Measurements from ENCODE around the gene ZNF555.
"Not testable (repeated sequence)": the region's sequence is repeated elsewhere in the genome, so short reads cannot be mapped to it uniquely, and the experiment has no call there.

ZNF555 gene

DNA sequence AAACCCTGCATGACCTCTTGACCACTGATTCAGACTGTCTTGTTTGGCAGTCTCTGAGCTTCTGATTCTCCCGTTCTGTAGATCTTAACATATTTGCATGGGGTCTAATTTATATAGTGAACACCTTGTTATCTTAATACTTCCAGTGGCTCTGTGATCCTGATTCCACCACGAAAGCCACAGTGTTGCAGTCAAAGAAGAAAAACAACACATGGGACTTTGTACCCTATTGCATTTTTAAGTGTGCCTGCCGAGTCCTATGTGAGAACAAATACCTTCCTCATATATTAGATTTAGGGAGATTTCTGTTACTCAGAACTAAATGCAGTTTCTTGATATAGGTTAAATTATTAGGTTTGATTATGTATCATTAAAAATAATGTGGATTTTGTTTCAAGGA, 13.6 kb downstream of the ZNF555 start:
- in situ Hi-C loops (cut with MboI; ENCODE audit: low sequenced_read_pairs) = no loop called here
- H3K27me3 ChIP-seq (ENCODE audit: low read depth) = no peaks in the 10 kb centered on the region
- DNase-seq (ENCODE audit: low spot score in 2 of 2) = no peak
- H3K4me3 ChIP-seq = no peak overlapping the region
- H3K36me3 ChIP-seq (replicated peaks) = peaks cover 36% of the 10 kb centered on the region
- H3K4me1 ChIP-seq = no peaks in the 10 kb centered on the region
- peaks cover 54% of the 10 kb centered on the region for H3K9me3 ChIP-seq

DNA sequence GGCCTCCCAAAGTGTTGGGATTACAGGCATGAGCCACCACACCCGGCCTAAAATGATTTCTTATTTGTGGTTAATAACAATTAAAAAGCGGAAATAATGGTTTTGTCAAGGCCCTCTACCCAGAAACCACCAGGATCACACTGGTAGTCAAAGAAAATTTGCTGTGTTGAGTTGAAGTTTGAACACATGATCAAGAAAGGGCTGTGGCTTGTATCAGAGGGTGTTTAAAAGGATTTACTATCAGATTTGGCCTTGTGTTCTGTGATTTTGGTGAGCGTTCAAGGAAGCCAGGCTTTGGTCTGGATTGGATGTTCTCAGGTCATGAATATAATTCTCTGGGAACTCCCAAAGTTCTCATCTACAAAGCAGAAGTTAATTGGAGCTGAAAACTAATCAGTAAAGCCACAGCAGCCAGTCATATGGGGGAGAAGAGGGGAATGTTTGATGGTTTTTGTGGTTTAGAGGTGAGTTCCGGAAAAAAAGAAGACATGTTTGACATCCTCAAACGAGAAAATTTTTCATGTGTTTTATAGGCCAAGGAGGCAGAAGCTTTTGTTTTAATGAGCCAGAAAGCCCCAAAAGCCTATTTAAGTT, 15.3 kb downstream of the ZNF555 start:
- H3K4me1 ChIP-seq = no peaks in the 10 kb centered on the region
- in situ Hi-C loops (cut with MboI; ENCODE audit: low sequenced_read_pairs) = no loop called here
- no peak for DNase-seq (ENCODE audit: low spot score in 2 of 2)
- peaks cover 28% of the 10 kb centered on the region for H3K36me3 ChIP-seq (replicated peaks)
- peaks cover 41% of the 10 kb centered on the region for H3K9me3 ChIP-seq
- H3K4me3 ChIP-seq = no peak overlapping the region
- H3K27me3 ChIP-seq (ENCODE audit: low read depth) = no peaks in the 10 kb centered on the region

DNA sequence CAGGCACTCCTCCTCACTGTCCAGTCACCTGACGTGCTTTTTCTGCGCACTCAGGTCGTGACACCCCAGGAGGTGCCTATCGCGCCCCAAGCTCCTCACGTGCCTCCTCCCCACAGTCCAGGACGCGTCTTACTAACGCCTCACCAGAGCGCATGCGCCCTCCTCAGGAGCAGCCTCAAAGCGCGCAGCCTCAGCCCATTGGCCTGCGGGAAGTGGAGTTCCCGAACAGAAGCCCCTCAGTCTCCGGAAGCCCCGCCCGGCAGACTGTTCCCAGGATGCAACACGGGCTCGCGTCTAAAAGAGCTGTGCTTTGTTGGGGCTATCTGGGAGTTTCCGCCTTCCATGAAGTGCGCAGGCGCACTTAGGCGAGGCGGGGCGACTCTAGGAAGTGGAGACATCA, 17.6 kb downstream of the ZNF555 start:
- DNase-seq (ENCODE audit: low spot score in 2 of 2) = no peak
- Histone ChIP-seq H3K36me3 (replicated peaks) (peaks cover 5% of the 10 kb centered on the region), H3K4me3 (no peak overlapping the region), H3K9me3 (peaks cover 18% of the 10 kb centered on the region), H3K27me3 (ENCODE audit: low read depth) (no peaks in the 10 kb centered on the region), H3K4me1 (no peaks in the 10 kb centered on the region)
- in situ Hi-C loops (cut with MboI; ENCODE audit: low sequenced_read_pairs) = no loop called here

DNA sequence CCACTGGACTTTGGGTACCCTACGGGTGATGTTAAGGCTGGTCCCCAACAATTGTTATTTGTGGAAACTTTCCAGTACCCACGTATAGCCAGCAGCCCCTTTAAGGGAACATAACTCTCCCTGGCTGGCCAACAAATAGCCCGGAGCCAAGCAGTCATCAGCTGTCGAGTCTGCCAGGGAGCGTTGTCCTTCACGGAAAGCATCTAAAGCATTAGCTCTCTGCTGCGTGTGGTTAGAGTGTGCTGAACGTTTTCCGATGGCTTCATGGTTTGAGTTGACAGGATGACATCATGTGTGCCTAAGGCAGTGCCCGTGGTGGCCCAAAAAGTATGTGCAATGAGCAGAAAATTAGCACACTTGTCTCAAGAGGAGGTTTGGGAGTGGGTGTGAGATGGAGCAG, 22.5 kb downstream of the ZNF555 start:
- Histone ChIP-seq H3K27me3 (ENCODE audit: low read depth) (no peaks in the 10 kb centered on the region), H3K4me1 (no peaks in the 10 kb centered on the region), H3K9me3 (no peaks in the 10 kb centered on the region), H3K36me3 (replicated peaks) (no peaks in the 10 kb centered on the region), H3K4me3 (no peak overlapping the region)
- in situ Hi-C loops (cut with MboI; ENCODE audit: low sequenced_read_pairs) = no loop called here
- DNase-seq (ENCODE audit: low spot score in 2 of 2) = no peak

DNA sequence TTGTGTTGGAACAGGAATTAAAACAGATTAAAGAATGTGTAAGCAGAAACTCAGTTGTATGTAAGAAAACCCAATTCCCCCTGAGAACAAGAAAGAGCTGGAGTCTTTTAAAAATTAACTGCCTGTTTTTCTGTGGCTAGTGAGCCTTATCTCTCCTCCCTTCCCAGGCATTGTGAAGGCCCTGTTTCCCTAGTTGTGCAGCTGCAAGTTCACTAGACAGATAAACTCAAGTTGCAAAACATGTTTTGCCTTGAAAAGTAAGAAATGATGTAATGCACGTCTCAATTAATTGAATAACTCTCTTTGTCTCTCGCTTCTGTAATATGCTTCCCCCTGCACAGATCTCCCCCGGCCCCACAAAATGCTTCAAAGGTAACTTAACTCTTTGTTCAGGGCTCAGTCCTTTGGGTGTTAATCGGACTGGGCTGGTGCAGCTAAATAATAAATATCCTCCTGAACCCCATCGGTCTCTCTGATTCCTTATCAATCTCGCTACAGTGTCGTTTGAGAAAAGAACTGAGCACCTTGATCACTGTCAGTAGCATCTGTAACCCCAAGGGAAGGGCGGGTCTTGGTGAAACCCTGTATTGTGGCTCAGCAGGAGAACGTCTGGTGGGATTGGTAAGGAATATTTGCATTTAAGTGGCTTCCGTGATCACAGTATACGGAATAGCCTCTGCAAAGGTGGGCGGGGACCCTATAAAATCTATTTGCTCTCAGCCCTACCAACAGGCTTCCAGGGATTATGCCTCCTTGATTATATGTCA, 24.2 kb downstream of the ZNF555 start:
- DNase-seq (ENCODE audit: low spot score in 2 of 2) = no peak
- Histone ChIP-seq H3K4me1 (no peaks in the 10 kb centered on the region), H3K27me3 (ENCODE audit: low read depth) (no peaks in the 10 kb centered on the region), H3K36me3 (replicated peaks) (no peaks in the 10 kb centered on the region), H3K4me3 (no peak overlapping the region), H3K9me3 (no peaks in the 10 kb centered on the region)
- in situ Hi-C loops (cut with MboI; ENCODE audit: low sequenced_read_pairs) = no loop called here

DNA sequence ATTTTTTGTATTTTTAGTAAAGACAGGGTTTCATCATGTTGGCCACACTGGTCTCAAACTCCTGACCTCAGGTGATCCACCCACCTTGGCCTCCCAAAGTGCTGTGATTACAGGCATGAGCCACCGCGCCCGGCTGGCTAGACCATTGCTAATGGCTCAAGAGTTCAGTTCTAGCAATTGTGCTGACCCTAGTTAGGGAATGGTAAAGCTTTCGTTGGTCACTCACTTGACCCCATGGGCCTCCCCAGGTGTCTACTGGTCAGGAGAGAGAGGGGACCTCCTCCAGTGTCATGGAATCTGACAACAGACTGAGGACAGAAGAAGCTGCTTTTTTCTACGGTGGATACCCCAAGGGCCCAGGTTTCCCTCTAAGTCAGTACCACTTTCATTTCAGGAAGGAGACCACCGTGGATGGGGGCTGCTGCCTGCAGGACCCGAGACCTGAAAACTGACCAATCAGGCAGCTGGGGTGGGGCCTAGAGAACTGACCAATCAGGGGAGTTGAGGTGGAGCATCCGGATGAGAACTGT, 25.3 kb downstream of the ZNF555 start:
- no peaks in the 10 kb centered on the region for H3K36me3 ChIP-seq (replicated peaks)
- peaks cover 6% of the 10 kb centered on the region for H3K9me3 ChIP-seq
- no peak for DNase-seq (ENCODE audit: low spot score in 2 of 2)
- in situ Hi-C loops (cut with MboI; ENCODE audit: low sequenced_read_pairs) = no loop called here
- H3K27me3 ChIP-seq (ENCODE audit: low read depth) = no peaks in the 10 kb centered on the region
- H3K4me1 ChIP-seq = no peaks in the 10 kb centered on the region
- no peak overlapping the region for H3K4me3 ChIP-seq

DNA sequence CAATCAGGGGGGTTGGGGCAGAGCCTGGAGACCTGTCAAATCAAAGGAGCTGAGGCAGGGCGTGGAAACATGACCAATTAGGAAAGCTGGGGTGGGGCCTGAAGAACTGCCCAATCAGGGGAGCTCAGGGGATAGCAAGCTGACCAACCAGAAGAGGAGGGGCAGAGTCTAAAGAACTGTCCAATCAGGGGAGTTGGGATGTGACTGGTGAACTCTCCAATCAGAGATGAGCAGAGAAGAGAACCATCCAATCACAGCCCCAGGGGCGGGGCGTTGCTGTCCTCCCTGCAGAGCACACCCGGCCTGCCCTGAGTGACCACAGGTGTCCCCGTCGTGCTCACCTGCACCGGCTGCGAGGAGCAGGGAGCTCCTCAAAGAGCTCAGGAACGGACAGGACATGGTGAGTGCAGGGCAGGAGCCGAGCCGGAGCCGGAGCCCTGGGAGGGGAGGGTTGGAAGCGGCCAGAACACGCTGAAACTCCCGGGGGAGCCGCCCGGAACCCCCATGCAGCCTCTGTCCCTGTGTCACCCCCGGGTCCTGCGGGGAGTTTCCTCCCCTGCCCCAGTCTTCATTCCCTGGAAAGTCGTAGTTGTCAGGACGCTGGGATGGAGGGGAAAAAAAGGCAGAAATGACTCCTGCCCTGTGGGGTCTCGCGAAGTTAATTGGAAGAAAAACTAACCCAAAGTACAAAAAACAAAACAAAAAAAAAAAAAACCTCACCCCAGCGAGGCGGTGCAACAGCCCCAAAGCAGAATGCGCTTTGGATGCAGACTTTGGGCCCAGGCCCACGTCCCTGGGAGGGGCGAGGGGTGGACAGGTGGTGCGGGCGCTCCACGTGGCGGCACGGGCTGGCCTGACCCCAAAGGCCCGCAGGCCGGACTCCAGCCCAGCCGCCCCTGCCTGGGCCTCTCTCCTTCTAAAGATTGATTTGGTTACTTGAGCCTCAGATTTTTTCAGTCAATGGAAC, 26.0 kb downstream of the ZNF555 start, which contains the start of gene ZNF556:
ZNF556 (plus strand) TSS at position 311 of the 967 bp plus-strand sequence; CDS start at position 398, 87 bp downstream.
- no peaks in the 10 kb centered on the region for H3K4me1 ChIP-seq
- no peaks in the 10 kb centered on the region for H3K36me3 ChIP-seq (replicated peaks)
- H3K9me3 ChIP-seq = peaks cover 8% of the 10 kb centered on the region
- no peak within 1 kb of the TSS for H3K4me3 ChIP-seq
- H3K27me3 ChIP-seq (ENCODE audit: low read depth) = no peaks in the 10 kb centered on the region
- no peak for DNase-seq (ENCODE audit: low spot score in 2 of 2)
- in situ Hi-C loops (cut with MboI; ENCODE audit: low sequenced_read_pairs) = no loop called here

DNA sequence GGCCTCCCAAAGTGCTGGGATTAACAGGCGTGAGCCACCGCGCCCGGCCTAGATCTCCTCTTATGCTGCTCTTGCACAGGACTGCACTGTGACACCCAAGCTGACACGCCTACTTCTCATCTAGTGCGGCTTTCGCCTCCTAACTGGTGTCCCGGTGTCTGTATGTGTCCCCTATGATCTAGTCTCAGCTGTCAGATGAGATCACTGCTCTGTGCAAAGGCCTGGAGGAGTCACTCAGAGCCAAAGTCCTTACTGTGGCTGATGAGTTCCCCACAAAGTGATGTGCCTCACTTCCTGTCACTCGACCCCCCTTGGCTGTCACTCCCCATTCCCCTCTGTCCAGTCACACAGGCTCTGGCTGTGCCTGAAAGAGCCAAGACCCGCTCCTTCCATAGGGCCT, 28.3 kb downstream of the ZNF555 start:
- no peaks in the 10 kb centered on the region for H3K27me3 ChIP-seq (ENCODE audit: low read depth)
- H3K9me3 ChIP-seq = peaks cover 12% of the 10 kb centered on the region
- H3K4me3 ChIP-seq = no peak overlapping the region
- H3K36me3 ChIP-seq (replicated peaks) = no peaks in the 10 kb centered on the region
- in situ Hi-C loops (cut with MboI; ENCODE audit: low sequenced_read_pairs) = no loop called here
- no peaks in the 10 kb centered on the region for H3K4me1 ChIP-seq
- no peak for DNase-seq (ENCODE audit: low spot score in 2 of 2)

DNA sequence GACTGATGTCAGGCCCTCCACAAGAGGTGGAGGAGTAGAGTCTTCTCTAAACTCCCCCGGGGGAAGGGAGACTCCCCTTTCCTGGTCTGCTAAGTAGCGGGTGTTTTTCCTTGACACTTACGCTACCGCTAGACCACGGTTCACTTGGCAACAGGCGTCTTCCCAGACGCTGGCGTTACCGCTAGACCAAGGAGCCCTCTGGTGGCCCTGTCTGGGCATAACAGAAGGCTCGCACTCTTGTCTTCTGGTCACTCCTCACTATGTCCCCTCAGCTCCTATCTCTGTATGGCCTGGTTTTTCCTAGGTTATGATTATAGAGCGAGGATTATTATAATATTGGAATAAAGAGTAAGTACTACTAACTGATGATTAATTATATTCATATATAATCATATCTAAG, 30.9 kb downstream of the ZNF555 start:
- H3K4me3 ChIP-seq; in situ Hi-C loops (cut with MboI; ENCODE audit: low sequenced_read_pairs): not testable (repeated sequence)

DNA sequence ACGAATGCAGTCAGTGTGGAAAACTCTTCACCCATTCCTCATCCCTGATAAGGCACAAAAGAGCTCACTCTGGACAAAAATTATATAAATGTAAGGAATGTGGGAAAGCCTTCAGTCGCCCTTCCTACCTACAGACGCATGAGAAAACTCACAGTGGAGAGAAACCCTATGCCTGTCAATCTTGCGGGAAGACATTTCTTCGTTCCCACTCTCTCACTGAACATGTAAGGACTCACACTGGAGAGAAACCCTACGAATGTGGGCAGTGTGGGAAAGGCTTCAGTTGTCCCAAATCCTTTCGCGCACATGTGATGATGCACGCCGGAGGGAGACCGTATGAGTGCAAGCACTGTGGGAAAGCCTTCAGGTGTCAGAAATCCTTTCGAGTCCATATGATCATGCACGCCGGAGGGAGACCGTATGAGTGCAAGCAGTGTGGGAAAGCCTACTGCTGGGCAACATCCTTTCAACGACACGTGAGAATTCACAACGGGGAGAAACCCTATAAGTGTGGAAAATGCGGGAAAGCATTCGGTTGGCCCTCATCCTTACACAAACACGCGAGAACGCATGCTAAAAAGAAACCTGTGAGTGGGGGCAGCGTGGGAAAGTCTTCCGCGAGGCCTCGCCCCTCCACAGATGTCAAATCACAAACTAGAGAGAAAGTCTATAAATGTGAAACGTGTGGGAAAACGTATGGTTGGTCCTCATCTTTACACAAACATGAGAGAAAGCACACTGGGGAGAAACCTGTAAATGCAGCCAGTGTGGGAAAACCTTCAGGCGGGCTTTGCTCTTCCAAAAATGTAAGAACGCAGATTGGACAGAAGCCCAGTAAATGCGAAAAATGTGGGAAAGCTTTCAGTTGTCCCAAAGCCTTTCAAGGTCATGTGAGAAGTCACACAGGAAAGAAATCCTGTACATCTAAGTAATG, 36.4 kb downstream of the ZNF555 start:
- no peak overlapping the region for H3K4me3 ChIP-seq
- H3K9me3 ChIP-seq = peaks cover 19% of the 10 kb centered on the region
- in situ Hi-C loops (cut with MboI; ENCODE audit: low sequenced_read_pairs) = no loop called here
- H3K4me1 ChIP-seq = no peaks in the 10 kb centered on the region
- no peaks in the 10 kb centered on the region; the same call in 1 of the 2 replicates for H3K36me3 ChIP-seq (replicated peaks)
- DNase-seq (ENCODE audit: low spot score in 2 of 2) = no peak
- no peaks in the 10 kb centered on the region for H3K27me3 ChIP-seq (ENCODE audit: low read depth)

More for the DNA sequence above, 30.9 kb downstream of the ZNF555 start:
- peak in 1 of 2 experiments; percentile 33 for DNase-seq (ENCODE audit: low spot score in 2 of 2)
- peaks cover 17% of the 10 kb centered on the region for H3K9me3 ChIP-seq
- H3K4me1 ChIP-seq; H3K36me3 ChIP-seq (replicated peaks); H3K27me3 ChIP-seq (ENCODE audit: low read depth): not testable (repeated sequence)

DNA sequence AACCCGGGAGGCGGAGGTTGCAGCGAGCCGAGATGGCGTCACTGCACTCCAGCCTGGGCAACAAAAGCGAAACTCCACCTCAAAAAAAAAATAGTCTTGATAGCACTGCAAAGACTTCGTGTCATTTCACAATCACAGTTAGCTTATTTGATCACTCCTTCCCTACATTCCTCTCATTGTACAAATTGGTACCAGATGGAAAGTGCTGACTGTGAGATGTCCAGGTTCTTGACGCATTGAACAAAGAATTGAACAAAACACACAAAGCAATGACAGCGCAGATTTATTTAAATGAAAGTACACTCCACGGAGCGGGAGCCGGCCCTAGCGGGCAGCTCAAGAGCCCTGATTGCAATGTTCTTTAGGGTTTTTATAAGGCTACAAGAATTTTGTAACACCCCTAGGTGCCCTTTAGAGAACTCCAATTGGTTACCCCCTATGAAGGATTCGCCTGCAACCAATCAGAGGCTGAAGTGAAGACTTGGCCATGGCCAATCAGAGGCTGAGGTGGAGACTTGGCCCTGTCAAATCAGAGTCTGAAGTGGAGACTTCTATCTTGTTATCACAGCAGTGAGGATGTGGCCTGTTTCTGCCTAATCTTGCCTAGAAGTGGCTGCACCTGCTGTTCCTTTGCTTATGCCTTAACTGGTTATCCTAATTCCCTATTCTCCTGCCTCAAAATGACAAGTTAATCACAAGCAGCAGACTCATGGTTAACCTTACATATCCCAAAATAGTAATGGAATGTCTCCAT, 42.6 kb downstream of the ZNF555 start:
- no peak for DNase-seq (ENCODE audit: low spot score in 2 of 2)
- Histone ChIP-seq H3K9me3 (peaks cover 2% of the 10 kb centered on the region), H3K4me1 (peaks cover 7% of the 10 kb centered on the region), H3K36me3 (replicated peaks) (no peaks in the 10 kb centered on the region), H3K4me3 (no peak overlapping the region), H3K27me3 (ENCODE audit: low read depth) (no peaks in the 10 kb centered on the region)
- in situ Hi-C loops (cut with MboI; ENCODE audit: low sequenced_read_pairs) = no loop called here

DNA sequence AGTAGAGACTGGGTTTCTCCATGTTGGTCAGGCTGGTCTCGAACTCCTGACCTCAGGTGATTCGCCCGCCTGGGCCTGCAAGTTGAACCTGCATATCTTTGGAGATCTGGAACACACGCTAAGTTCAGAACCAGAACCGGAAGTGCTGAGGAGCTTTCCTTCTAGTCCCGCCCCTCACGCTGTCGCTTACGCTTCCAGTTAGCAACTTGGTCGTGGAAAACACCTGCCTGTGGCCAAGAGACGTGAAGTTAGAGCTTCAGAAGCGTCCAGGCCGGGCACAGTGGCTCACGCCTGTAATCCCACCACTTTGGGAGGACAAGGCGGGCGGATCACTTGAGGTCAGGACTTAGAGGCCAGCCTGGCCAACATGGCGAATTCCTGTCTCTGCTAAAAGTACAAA, 44.5 kb downstream of the ZNF555 start:
- H3K9me3 ChIP-seq = no peaks in the 10 kb centered on the region
- no peak for DNase-seq (ENCODE audit: low spot score in 2 of 2)
- peaks cover 7% of the 10 kb centered on the region for H3K4me1 ChIP-seq
- no peaks in the 10 kb centered on the region for H3K36me3 ChIP-seq (replicated peaks)
- no peak overlapping the region for H3K4me3 ChIP-seq
- no peaks in the 10 kb centered on the region for H3K27me3 ChIP-seq (ENCODE audit: low read depth)
- in situ Hi-C loops (cut with MboI; ENCODE audit: low sequenced_read_pairs) = no loop called here

All from HAP-1 (cell line).